ENCODE measurements around the gene RAB44.
A peak's percentile ranks its signal among the peaks of the same experiment; 100 is the strongest.

The RAB44 gene

DNA sequence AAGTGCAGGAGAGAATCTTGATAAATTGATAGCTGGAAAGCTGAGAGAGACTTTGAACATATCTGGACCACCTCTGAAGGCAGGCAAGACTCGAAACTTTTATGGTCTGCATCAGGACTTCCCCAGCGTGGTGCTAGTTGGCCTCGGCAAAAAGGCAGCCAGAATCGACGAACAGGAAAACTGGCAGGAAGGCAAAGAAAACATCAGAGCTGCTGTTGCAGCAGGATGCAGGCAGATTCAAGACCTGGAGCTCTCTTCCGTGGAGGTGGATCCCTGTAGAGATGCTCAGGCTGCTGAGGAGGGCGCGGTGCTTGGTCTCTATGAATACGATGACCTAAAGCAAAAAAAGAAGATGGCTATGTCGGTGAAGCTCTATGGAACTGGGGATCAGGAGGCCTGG, 23.7 kb upstream of the RAB44 start:
- no peak for DNase-seq (ENCODE audit: low read depth in 1 of 2, low spot score in 1 of 2)
- TF ChIP-seq JUND (IDR thresholded peaks at IDR 0.05; ENCODE audit: low read depth), result no peak
- in situ Hi-C loops (cut with HindIII; ENCODE audit: low pct_unique_long_range_greater_than_20kb, low sequenced_read_pairs), result no loop called here

- DNase-seq (ENCODE audit: low read depth in 1 of 2, low spot score in 1 of 2), result no peak
- TF ChIP-seq JUND (IDR thresholded peaks at IDR 0.05; ENCODE audit: low read depth), result no peak
- in situ Hi-C loops (cut with HindIII; ENCODE audit: low pct_unique_long_range_greater_than_20kb, low sequenced_read_pairs), result no loop called here
These were observed 22.7 kb upstream of the RAB44 start for GRCh38 chr6:36674942-36675341.

DNA sequence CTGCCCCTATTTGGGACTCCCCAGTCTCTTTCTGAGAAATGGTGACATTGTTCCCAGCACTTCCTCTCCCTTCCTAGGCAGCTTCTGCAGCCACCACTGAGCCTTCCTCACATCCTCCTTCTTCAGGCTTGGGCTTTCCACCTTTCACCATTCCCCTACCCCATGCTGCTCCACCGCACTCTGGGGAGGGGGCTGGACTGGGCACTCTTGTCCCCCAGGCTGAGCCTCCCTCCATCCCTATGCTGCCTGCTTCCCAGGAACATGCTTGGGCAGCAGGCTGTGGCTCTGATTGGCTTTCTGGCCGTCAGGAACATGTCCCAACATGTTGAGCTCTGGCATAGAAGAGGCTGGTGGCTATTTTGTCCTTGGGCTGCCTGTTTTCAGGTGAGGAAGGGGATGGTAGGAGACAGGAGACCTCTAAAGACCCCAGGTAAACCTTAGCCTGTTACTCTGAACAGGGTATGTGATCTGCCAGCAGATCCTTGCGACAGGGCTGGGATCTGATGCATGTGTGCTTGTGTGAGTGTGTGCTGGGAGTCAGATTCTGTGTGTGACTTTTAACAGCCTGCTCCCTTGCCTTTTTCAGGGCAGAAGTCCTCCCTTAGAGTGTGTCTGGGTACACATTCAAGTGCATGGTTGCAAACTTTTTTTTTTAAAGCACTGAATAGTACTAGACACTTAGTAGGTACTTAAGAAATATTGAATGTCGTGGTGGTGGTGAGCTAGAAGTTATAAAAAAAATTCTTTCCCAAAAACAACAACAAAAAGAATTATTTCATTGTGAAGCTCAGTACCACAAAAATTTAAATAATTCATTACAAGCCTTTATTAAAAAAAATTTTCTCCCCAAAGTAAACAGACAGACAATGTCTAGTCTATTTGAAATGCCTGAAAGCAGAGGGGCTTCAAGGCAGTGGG, 21.2 kb upstream of the RAB44 start:
- TF ChIP-seq JUND (IDR thresholded peaks at IDR 0.05; ENCODE audit: low read depth), result no peak
- in situ Hi-C loops (cut with HindIII; ENCODE audit: low pct_unique_long_range_greater_than_20kb, low sequenced_read_pairs), result no loop called here
- DNase-seq (ENCODE audit: low read depth in 1 of 2, low spot score in 1 of 2), result peak in 1 of 2 experiments; percentile 69

DNA sequence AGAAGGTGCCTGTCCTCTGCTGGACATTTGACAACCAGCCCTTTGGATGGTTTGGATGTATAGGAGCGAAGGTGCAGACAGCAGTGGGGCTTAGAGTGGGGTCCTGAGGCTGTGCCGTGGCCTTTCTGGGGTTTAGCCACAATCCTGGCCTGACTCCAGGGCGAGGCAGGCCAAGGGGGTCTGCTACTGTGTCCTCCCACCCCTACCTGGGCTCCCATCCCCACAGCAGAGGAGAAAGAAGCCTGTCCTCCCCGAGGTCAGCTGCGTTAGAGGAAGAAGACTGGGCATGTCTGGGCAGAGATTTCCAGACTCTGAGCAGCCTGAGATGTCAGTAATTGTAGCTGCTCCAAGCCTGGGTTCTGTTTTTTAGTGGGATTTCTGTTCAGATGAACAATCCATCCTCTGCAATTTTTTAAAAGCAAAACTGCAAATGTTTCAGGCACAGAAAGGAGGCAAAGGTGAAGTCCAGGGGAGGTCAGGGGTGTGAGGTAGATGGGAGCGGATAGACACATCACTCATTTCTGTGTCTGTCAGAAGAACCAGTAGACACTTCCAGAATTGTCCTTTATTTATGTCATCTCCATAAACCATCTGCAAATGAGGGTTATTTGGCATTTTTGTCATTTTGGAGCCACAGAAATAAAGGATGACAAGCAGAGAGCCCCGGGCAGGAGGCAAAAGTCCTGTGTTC, 20.4 kb upstream of the RAB44 start:
- DNase-seq (ENCODE audit: low read depth in 1 of 2, low spot score in 1 of 2), result no peak
- no peak for TF ChIP-seq JUND (IDR thresholded peaks at IDR 0.05; ENCODE audit: low read depth)
- in situ Hi-C loops (cut with HindIII; ENCODE audit: low pct_unique_long_range_greater_than_20kb, low sequenced_read_pairs), result no loop called here

- TF ChIP-seq JUND (IDR thresholded peaks at IDR 0.05; ENCODE audit: low read depth), result no peak
- in situ Hi-C loops (cut with HindIII; ENCODE audit: low pct_unique_long_range_greater_than_20kb, low sequenced_read_pairs), result no loop called here
- DNase-seq (ENCODE audit: low read depth in 1 of 2, low spot score in 1 of 2), result no peak
These were observed 19.7 kb upstream of the RAB44 start for GRCh38 chr6:36677753-36678487.

GRCh38 chr6:36678488-36679042, 19.1 kb upstream of the RAB44 start, which contains the start of gene CDKN1A:
CDKN1A (plus strand) TSS chr6:36678714; CDS start chr6:36684102, 5,388 bp downstream.
- DNase-seq (ENCODE audit: low read depth in 1 of 2, low spot score in 1 of 2), result peak; percentile 64 to 95
- in situ Hi-C loops (cut with HindIII; ENCODE audit: low pct_unique_long_range_greater_than_20kb, low sequenced_read_pairs), result no loop called here

GRCh38 chr6:36679043-36679833, 18.4 kb upstream of the RAB44 start:
- TF ChIP-seq JUND (IDR thresholded peaks at IDR 0.05; ENCODE audit: low read depth), result no peak
- DNase-seq (ENCODE audit: low read depth in 1 of 2, low spot score in 1 of 2), result peak in 1 of 2 experiments; percentile 59
- in situ Hi-C loops (cut with HindIII; ENCODE audit: low pct_unique_long_range_greater_than_20kb, low sequenced_read_pairs), result no loop called here

More at GRCh38 chr6:36678488-36679042, 19.1 kb upstream of the RAB44 start, which contains the start of gene CDKN1A:
- no peak for TF ChIP-seq JUND (IDR thresholded peaks at IDR 0.05; ENCODE audit: low read depth)

DNA sequence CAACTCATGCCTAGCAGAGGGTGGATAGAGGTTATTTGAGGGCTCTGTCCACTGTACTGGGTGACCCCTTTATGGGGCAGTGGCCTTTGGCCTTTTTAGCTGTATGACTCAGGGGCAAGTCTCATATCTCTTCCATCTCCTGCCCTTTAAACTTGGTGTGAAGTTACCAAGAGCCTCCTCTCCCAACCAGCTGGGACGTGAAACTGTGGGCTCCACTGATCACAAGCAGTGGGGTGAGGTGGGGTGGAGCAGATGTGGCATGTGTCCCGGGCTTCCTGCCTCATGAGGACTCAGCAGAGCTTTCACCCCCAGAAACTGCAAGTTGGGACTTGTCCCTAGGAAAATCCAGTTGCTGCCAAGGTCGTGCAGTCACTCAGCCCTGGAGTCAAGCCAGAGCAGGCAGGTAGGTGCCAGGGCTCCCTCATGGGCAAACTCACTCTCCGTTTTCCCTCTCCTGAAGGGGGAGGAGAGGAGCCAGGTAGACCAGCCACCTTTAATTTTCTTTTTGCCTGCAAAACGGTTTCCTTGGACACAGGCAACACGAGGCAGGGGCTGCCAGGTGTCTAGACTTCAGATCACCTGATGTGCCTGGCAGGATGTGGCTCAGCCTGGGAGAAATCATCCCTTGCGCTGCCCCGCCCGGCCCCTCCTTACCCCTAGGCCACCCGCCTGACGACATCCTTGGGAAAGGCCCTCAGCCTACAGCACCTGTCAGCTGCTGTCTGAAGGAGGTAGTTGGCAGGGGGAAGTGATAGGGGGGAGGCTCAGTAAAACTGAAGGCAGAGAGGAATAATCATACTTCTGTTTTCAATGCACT, 15.1 kb upstream of the RAB44 start:
- TF ChIP-seq JUND (IDR thresholded peaks at IDR 0.05; ENCODE audit: low read depth), result no peak
- DNase-seq (ENCODE audit: low read depth in 1 of 2, low spot score in 1 of 2), result peak in 1 of 2 experiments; percentile 87
- in situ Hi-C loops (cut with HindIII; ENCODE audit: low pct_unique_long_range_greater_than_20kb, low sequenced_read_pairs), result no loop called here

GRCh38 chr6:36683145-36683655, 14.4 kb upstream of the RAB44 start:
- in situ Hi-C loops (cut with HindIII; ENCODE audit: low pct_unique_long_range_greater_than_20kb, low sequenced_read_pairs), result no loop called here

GRCh38 chr6:36683656-36684446, 13.8 kb upstream of the RAB44 start:
- in situ Hi-C loops (cut with HindIII; ENCODE audit: low pct_unique_long_range_greater_than_20kb, low sequenced_read_pairs), result no loop called here
- no peak for TF ChIP-seq JUND (IDR thresholded peaks at IDR 0.05; ENCODE audit: low read depth)
- DNase-seq (ENCODE audit: low read depth in 1 of 2, low spot score in 1 of 2), result no peak

More at GRCh38 chr6:36683145-36683655, 14.4 kb upstream of the RAB44 start:
- TF ChIP-seq JUND (IDR thresholded peaks at IDR 0.05; ENCODE audit: low read depth), result no peak
- DNase-seq (ENCODE audit: low read depth in 1 of 2, low spot score in 1 of 2), result no peak
